Psoas muscle (tissue), 8 donors: ENCODE measurements around the gene POFUT2. TPM values are rescaled to one million over a fixed set of nuclear protein-coding genes. Genes with fewer than 3 reads are reported as not detected.

Source experiments
- ATAC-seq, 4 donors: fragments of 200-7000 bp; cut with Tn5 transposase; one replicate each; pipeline ENCODE4 v1.9.1; 2020; ENCODE audit warnings: moderate library complexity in 3 of 4, mild to moderate bottlenecking in 2 of 4
- DNase-seq, 2 donors: peaks; one replicate each; pipeline ENCODE4 v3.0.0-alpha.2; 2020
- H3K27ac ChIP-seq: fragments of 200-600 bp; one replicate; pipeline ENCODE4 v1.8.0; 2022
- H3K27me3 ChIP-seq, 3 donors: fragments of 200-600 bp in 1 of 3; one replicate each; pipeline versions ENCODE4 v1.6.1 to v1.8.0; 2013 to 2022; ENCODE audit warnings: low read length in 2 of 3, mild to moderate bottlenecking in 2 of 3, moderate library complexity in 1 of 3; ENCODE audit not compliant: insufficient read depth in 3 of 3
- H3K36me3 ChIP-seq, 2 donors: fragments of 200-600 bp in 1 of 2; one replicate each; pipeline versions ENCODE4 v1.6.1 to v1.8.0; 2013 to 2022; ENCODE audit warnings: low read depth in 1 of 2, mild to moderate bottlenecking in 1 of 2, moderate library complexity in 1 of 2; ENCODE audit not compliant: insufficient read depth in 1 of 2
- H3K4me1 ChIP-seq: fragments of 200-600 bp; one replicate; pipeline ENCODE4 v1.8.0; 2022
- H3K4me3 ChIP-seq: fragments of 200-600 bp; one replicate; pipeline ENCODE4 v1.8.0; 2022; ENCODE audit warnings: mild to moderate bottlenecking
- H3K9me3 ChIP-seq: fragments of 200-600 bp; one replicate; pipeline ENCODE4 v1.8.0; 2022
- CTCF ChIP-seq: fragments of 200-600 bp; IDR thresholded peaks from one replicate; pipeline ENCODE4 v1.8.0; 2022; ENCODE audit warnings: antibody characterized with exemption
- WGBS, 3 donors: extraction: QIAGEN DNeasy Blood & Tissue Kit; methylation state at CpG; one replicate each; pipeline versions ENCODE4 v1.1.6 to v1.1.7; 2013; 5-methylcytosine and 5-hydroxymethylcytosine counted together
- intact Hi-C, 2 donors: fragments of 100-400 bp; cut with DNase I; formaldehyde crosslinking; loops; one replicate each; pipeline versions ENCODE4 v1.11.0 to v1.14.2; 2022
- polyA plus RNA-seq, 3 donors: library from polyadenylated mRNA; stranded (reverse); fragments of 200-250 nt; gene quantifications; one replicate each; pipeline ENCODE4 v1.2.3, GENCODE V29; 2013
- total RNA-seq, 4 donors: library from RNA; stranded (reverse); fragmentation: NEBNext Ultra II Directional in 2 of 4; extraction: Animal tissue kit (Norgen Biotek cat#: 25700) in 2 of 4; gene quantifications; one replicate each; pipeline versions ENCODE4 v1.2.1 to v1.2.4, GENCODE V29; 2021 to 2023
- donor health status: healthy with polysubstance abuse.
- donor health status: DM: no; HTN: no; CAD: no; lungs with moderate emphysema.
- donor health status: Bipolar disorder and iron deficiency.
- donor health status: healthy.
- donor health status: DM: yes; HTN: yes; CAD: no.
- donor health status: DM: no; HTN: no; CAD: no.
- donor health status: DM: no; HTN: no; CAD: no.
- donor health status: DM: yes; HTN: yes; CAD: no.

POFUT2 gene
- total and polyA plus RNA-seq, 7 donors: 5.6 to 13.9 (median 10.8) TPM

- no peaks in the 10 kb centered on the region for H3K9me3 ChIP-seq
- DNase-seq (peak in 1 of 2 donors; percentile 42), ATAC-seq (no peak)
- H3K4me1 ChIP-seq: no peaks in the 10 kb centered on the region
- no peak overlapping the region for H3K27ac ChIP-seq
- TF ChIP-seq CTCF: no peak
- 73 to 83% (median 76%) methylated on average over 18 to 22 of the region's 22 CpGs for WGBS, 3 donors
- H3K27me3 ChIP-seq: peaks cover 0 to 39% (median 17%) of the 10 kb centered on the region in 3 donors
- no peaks in the 10 kb centered on the region for H3K36me3 ChIP-seq
- no peak overlapping the region for H3K4me3 ChIP-seq
- intact Hi-C loops: no loop called here
Observed at GRCh38 chr21:45255381-45256020, 32.2 kb downstream of the POFUT2 start.

GRCh38 chr21:45254460-45254930 lies 33.2 kb downstream of the POFUT2 start:
- TF ChIP-seq CTCF: no peak
- Histone ChIP-seq H3K9me3 (no peaks in the 10 kb centered on the region), H3K4me1 (no peaks in the 10 kb centered on the region), H3K4me3 (no peak overlapping the region), H3K36me3 (no peaks in the 10 kb centered on the region), H3K27me3 (peaks cover 0 to 41% (median 17%) of the 10 kb centered on the region in 3 donors), H3K27ac (no peak overlapping the region)
- ATAC-seq: no peak
- peak in 1 of 2 donors; percentile 38 for DNase-seq
- intact Hi-C loops: no loop called here
- 74 to 85% (median 83%) methylated on average over 17 of the region's 17 CpGs for WGBS, 3 donors

- H3K36me3 ChIP-seq: no peaks in the 10 kb centered on the region
- no peak overlapping the region for H3K4me3 ChIP-seq
- 77 to 88% (median 81%) methylated on average over 19 to 28 of the region's 28 CpGs for WGBS, 3 donors
- peaks cover 0 to 42% (median 17%) of the 10 kb centered on the region in 3 donors for H3K27me3 ChIP-seq
- DNase-seq (peak in 1 of 2 donors; percentile 43), ATAC-seq (no peak)
- no peaks in the 10 kb centered on the region for H3K4me1 ChIP-seq
- no peaks in the 10 kb centered on the region for H3K9me3 ChIP-seq
- no peak overlapping the region for H3K27ac ChIP-seq
- intact Hi-C loops: no loop called here
- no peak for TF ChIP-seq CTCF
Observed at GRCh38 chr21:45253633-45254459, 33.8 kb downstream of the POFUT2 start.

- ATAC-seq (no peak), DNase-seq (peak in 1 of 2 donors; percentile 28)
- Histone ChIP-seq H3K27me3 (peaks cover 0 to 49% (median 20%) of the 10 kb centered on the region in 3 donors), H3K4me3 (no peak overlapping the region), H3K9me3 (no peaks in the 10 kb centered on the region), H3K36me3 (no peaks in the 10 kb centered on the region), H3K4me1 (no peaks in the 10 kb centered on the region), H3K27ac (no peak overlapping the region)
- intact Hi-C loops: no loop called here
- no peak for TF ChIP-seq CTCF
- 33 to 54% (median 44%) methylated on average over 8 of the region's 8 CpGs for WGBS, 3 donors
Observed at GRCh38 chr21:45253180-45253579, 34.5 kb downstream of the POFUT2 start.
